Stomach (tissue), 9 donors: ENCODE measurements around the gene TAX1BP1. TPM values are rescaled to one million over a fixed set of nuclear protein-coding genes. Genes with fewer than 3 reads are reported as not detected.

Experiments used
- DNase-seq, 2 donors: peaks; one replicate each; pipeline versions ENCODE4 v3.0.0 to v3.0.0-alpha.2; 2013 to 2019
- H3K27ac ChIP-seq, 5 donors: fragments of 200-600 bp in 4 of 5; sonication (generic) in 4 of 5; one replicate each; pipeline ENCODE4 v1.5.1; 2013 to 2019; ENCODE audit warnings: mild to moderate bottlenecking in 1 of 5, moderate library complexity in 1 of 5
- H3K27me3 ChIP-seq, 3 donors: fragments of 200-600 bp; sonication (generic); one replicate each; pipeline ENCODE4 v1.5.1; 2017 to 2019; ENCODE audit warnings: mixed run types in 1 of 3
- H3K36me3 ChIP-seq, 4 donors: fragments of 200-600 bp; sonication (generic); 1 replicate in 3 of 4; 2 replicates in 1 of 4; pipeline ENCODE4 v1.5.1; 2016 to 2019
- H3K4me1 ChIP-seq, 4 donors: fragments of 200-600 bp; sonication (generic); one replicate each; pipeline ENCODE4 v1.5.1; 2016 to 2019
- H3K4me3 ChIP-seq, 4 donors: fragments of 200-600 bp; sonication (generic) in 3 of 4; one replicate each; pipeline ENCODE4 v1.5.1; 2016 to 2019; ENCODE audit warnings: mild to moderate bottlenecking in 1 of 4
- H3K9me3 ChIP-seq, 4 donors: fragments of 200-600 bp; sonication (generic); one replicate each; pipeline ENCODE4 v1.5.1; 2016 to 2019
- CTCF ChIP-seq, 7 experiments: fragments of 450-650 bp in 4 of 7; fragments of 200-600 bp in 3 of 7; sonication (generic) in 3 of 7; IDR thresholded peaks; one replicate each; pipeline ENCODE4 v1.5.1; 2016 to 2019; ENCODE audit warnings: antibody characterized with exemption in 7 of 7, control low read depth in 2 of 7, mild to moderate bottlenecking in 1 of 7
- EP300 ChIP-seq: sonication (generic); formaldehyde crosslinking; IDR thresholded peaks from one replicate; pipeline ENCODE4 v1.6.1; 2017; ENCODE audit warnings: antibody characterized with exemption
- POLR2A ChIP-seq, 4 donors: fragments of 450-650 bp; IDR thresholded peaks; one replicate each; pipeline ENCODE4 v1.6.1; 2016; ENCODE audit warnings: antibody characterized with exemption in 4 of 4, control low read depth in 2 of 4, mild to moderate bottlenecking in 1 of 4, moderate library complexity in 1 of 4
- POLR2AphosphoS5 ChIP-seq, 3 donors: sonication (generic); formaldehyde crosslinking; IDR thresholded peaks; one replicate each; pipeline ENCODE4 v1.6.1; 2016; ENCODE audit warnings: antibody characterized with exemption in 3 of 3
- WGBS, 5 donors: extraction: QIAGEN DNeasy Blood & Tissue Kit in 3 of 5; methylation state at CpG; one replicate each; pipeline versions ENCODE4 v1.1.5 to v1.1.7; 2013 to 2018; 5-methylcytosine and 5-hydroxymethylcytosine counted together
- intact Hi-C: fragments of 100-400 bp; cut with DNase I; formaldehyde crosslinking; loops from one replicate; pipeline ENCODE4 v1.15.1; 2023; ENCODE audit warnings: low total_unique reads
- polyA plus RNA-seq, 3 donors: library from polyadenylated mRNA; stranded (reverse); fragments of 200-250 nt; gene quantifications; one replicate each; pipeline ENCODE4 v1.2.3, GENCODE V29; 2013
- total RNA-seq, 5 donors: library from RNA; depleted of rRNA; stranded (reverse); fragments of >200 nt; gene quantifications; one replicate each; pipeline versions ENCODE4 v1.1.0 to v1.2.3, GENCODE V29; 2014 to 2016
- donor health status: healthy with polysubstance abuse.
- donor health status: Bipolar disorder and iron deficiency.
- donor health status: healthy.

TAX1BP1 gene
- total and polyA plus RNA-seq, 8 donors = 43.4 to 199 (median 71.0) TPM

- H3K27ac ChIP-seq = no peak overlapping the region
- no peaks in the 10 kb centered on the region for H3K27me3 ChIP-seq
- no peak for TF ChIP-seq EP300
- TF ChIP-seq CTCF (IDR thresholded peaks at IDR 0.05) = no peak
- no peak for TF ChIP-seq POLR2AphosphoS5 (IDR thresholded peaks at IDR 0.05)
- TF ChIP-seq POLR2A (IDR thresholded peaks at IDR 0.05) = no peak
- 90 to 95% (median 93%) methylated on average over 5 of the region's 5 CpGs for WGBS, 5 donors
- no peak overlapping the region for H3K4me3 ChIP-seq
- peaks cover 7 to 35% (median 20%) of the 10 kb centered on the region in 4 donors for H3K4me1 ChIP-seq
- no peak for DNase-seq
- H3K9me3 ChIP-seq = no peaks in the 10 kb centered on the region
- intact Hi-C loops = no loop called here
- peaks cover 0 to 4% (median 0%) of the 10 kb centered on the region in 4 donors for H3K36me3 ChIP-seq
These were observed 130.6 kb downstream of the TAX1BP1 start for GRCh38 chr7:27870595-27870994.

GRCh38 chr7:27871086-27871485, 131.1 kb downstream of the TAX1BP1 start:
- no peak overlapping the region for H3K27ac ChIP-seq
- H3K27me3 ChIP-seq = no peaks in the 10 kb centered on the region
- peaks cover 7 to 38% (median 23%) of the 10 kb centered on the region in 4 donors for H3K4me1 ChIP-seq
- WGBS, 5 donors = 89 to 92% (median 90%) methylated on average over 3 of the region's 3 CpGs
- intact Hi-C loops = no loop called here
- DNase-seq = no peak
- no peaks in the 10 kb centered on the region for H3K9me3 ChIP-seq
- H3K4me3 ChIP-seq = no peak overlapping the region
- no peak for TF ChIP-seq EP300
- no peak for TF ChIP-seq POLR2A (IDR thresholded peaks at IDR 0.05)
- no peak for TF ChIP-seq POLR2AphosphoS5 (IDR thresholded peaks at IDR 0.05)
- peaks cover 0 to 4% (median 0%) of the 10 kb centered on the region in 4 donors for H3K36me3 ChIP-seq

DNA sequence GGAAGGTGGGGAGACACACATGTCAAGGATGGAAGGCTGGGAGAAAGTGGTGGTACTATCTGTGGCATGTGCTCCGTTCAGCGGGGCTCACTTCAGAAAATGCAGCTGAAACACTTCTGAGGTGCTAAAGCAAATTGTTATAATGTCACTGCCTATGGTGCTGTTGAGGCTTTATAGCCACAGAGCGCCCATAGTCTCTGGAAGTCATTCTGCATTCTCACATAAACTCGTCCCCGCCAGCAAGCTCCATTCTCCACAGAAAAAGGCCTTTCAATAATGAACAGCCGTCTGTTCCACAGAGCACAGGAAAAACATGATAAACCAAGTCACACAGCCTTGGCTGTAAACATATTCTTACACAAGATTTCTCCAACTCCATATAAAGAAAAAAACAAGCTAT, 131.9 kb downstream of the TAX1BP1 start:
- Histone ChIP-seq H3K9me3 (no peaks in the 10 kb centered on the region), H3K27me3 (no peaks in the 10 kb centered on the region), H3K27ac (no peak overlapping the region), H3K4me3 (no peak overlapping the region), H3K36me3 (no peaks in the 10 kb centered on the region), H3K4me1 (peaks cover 7 to 39% (median 23%) of the 10 kb centered on the region in 4 donors)
- intact Hi-C loops = no loop called here
- no peak for DNase-seq
- TF ChIP-seq POLR2A (IDR thresholded peaks at IDR 0.05) (no peak), CTCF (IDR thresholded peaks at IDR 0.05) (no peak), EP300 (no peak), POLR2AphosphoS5 (IDR thresholded peaks at IDR 0.05) (no peak)
- 79 to 88% (median 84%) methylated on average over 6 of the region's 6 CpGs for WGBS, 5 donors

DNA sequence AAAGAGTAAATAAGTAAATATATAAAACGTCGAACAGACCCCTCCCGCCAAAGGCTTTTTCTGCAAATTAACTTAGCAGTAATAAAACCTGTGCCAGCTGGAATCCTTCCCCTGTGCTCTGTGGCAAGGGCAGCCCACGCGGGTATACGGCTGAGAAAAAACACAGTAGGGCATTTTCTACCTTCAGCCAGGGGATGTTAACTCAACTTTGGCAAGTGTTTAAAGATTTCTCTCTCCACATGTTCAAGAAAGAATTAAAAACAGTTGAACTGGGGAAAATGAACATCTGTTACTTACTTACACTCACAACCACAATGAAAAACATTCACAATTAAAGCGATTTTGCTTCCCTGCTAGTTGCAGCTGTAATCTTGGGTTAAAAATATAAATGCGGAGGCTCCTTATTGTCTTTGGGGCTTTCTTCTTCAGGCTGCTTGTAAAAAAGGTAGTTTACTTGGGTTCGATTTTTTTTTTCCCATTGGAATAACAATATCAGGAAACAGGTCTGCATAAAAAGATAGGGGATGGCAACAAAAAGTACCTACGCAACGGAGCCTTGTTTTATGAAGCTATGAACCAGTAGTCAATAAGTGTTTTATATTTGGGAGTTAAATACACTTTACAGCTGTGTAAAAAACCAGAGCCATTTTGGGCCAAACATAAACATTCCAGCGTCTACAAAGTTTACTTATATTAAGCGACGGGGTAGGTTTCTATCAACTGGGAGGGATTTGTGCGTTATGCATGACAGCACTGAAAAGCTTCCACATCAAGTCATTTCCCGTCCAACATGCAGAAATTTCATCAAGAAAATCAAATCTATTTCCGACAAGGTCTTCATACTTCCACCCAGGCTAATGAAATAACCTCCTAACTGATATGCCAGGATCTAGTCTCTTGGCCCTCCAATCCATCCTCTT, 132.7 kb downstream of the TAX1BP1 start:
- H3K27ac ChIP-seq = no peak overlapping the region
- H3K9me3 ChIP-seq = no peaks in the 10 kb centered on the region
- 59 to 76% (median 72%) methylated on average over 17 of the region's 17 CpGs for whole genome bisulfite sequencing, 5 donors
- H3K27me3 ChIP-seq = no peaks in the 10 kb centered on the region
- no peak for TF ChIP-seq EP300
- no peak for TF ChIP-seq POLR2AphosphoS5 (IDR thresholded peaks at IDR 0.05)
- no peak for TF ChIP-seq CTCF (IDR thresholded peaks at IDR 0.05)
- TF ChIP-seq POLR2A (IDR thresholded peaks at IDR 0.05) = no peak
- intact Hi-C loops = no loop called here
- no peak for DNase-seq
- peaks cover 7 to 39% (median 23%) of the 10 kb centered on the region in 4 donors for H3K4me1 ChIP-seq
- no peaks in the 10 kb centered on the region for H3K36me3 ChIP-seq
- H3K4me3 ChIP-seq = no peak overlapping the region
